Cerebellar nuclear complex (tissue), 1 donor: ENCODE data around the gene GRIP1.
"Not testable (repeated sequence)": the region's sequence is repeated elsewhere in the genome, so short reads cannot be mapped to it uniquely, and the experiment has no call there.

Source experiments
- DNase-seq, 2 experiments: peaks; one replicate each; lab custom pipeline; 2025; lab: John Stamatoyannopoulos, UW

The GRIP1 gene

DNA sequence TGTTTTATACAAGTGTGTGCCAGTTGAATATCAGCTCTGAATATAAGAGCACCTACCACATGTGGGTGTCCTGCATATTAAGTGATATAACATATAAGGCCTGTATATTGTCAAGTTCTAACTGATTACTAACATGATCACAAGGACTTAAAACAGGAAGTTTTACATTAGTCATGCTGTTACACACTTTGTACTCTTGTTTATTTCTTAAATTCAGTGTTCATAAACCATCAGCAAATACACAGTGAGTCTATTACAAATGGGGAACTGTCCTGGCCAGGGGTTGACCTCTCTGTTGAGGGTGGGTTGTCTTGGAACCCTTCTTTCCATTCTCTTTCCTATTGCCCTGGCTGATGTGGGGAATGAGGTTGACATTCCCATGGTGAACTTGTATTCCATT, 357.4 kb downstream of the GRIP1 start:
- DNase-seq: no peak

GRCh38 chr12:66320996-66321395, 357.9 kb downstream of the GRIP1 start:
- no peak for DNase-seq

DNA sequence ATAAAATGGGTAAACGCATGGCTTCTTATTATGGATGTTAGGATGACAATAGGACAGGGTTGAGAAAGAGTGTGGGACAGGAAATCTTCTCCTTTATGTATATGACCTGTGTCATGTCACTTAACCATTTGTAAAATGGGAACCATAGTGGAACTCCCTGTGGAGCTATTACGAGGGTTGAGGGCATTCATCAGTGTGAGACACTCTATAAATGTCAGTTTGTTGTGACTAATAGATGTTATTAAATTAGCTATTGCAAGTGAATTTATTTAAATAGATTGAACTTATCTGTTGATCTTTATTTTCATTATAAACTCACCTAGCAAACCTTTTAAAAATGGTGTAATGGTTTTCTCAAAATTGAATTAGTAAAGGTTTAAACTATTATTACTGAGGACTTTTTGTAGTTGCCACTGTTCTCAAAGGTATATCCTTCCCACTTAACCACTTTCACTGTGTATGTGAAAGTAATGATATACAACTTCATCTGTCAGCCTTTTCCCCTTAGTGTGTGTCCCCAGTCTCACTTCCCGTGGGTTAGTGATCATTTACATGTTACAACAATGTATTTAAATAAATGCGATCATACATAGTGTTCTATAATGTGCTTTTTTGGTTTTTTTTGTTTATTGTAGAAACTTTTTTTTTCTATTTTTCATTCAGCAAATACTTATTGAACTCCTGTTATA, 359.5 kb downstream of the GRIP1 start:
- DNase-seq: no peak

DNA sequence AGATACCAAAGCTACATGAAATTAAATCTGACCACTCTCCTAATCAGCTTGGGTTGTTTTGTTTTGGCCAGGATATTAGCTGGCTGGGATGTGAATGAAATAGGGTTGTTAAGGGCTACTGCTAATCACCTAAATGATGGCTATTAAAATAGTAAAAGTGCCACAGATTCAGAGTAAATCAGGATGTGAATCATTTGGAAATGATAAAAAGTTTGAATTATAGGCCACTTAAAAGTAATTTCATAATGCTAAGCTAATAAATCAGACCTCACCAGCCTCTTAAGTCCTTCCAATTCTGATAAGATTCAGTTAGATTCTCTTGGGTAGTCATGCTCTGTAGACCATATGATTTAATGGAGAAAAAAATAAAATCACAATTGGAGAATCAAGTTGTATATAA, 364.6 kb downstream of the GRIP1 start:
- no peak for DNase-seq

DNA sequence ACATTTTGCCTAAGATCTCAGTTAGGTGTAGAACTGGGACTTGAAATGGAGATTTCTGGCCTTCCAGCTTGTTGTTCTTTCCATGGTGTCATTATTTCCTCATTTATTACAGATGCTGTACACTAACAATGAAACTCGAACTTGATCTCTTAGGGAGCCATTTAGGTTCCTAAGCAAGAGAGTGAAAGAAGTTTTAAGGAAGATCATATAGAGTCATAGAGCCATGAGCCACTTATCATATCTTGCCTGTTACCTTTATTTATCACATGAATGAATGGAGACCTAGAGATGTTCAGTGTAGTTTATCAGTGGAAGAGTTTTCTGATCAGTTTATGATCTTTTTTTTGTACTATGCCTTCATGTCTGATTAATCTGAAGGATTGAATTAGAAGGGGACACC, 366.7 kb downstream of the GRIP1 start:
- no peak for DNase-seq

DNA sequence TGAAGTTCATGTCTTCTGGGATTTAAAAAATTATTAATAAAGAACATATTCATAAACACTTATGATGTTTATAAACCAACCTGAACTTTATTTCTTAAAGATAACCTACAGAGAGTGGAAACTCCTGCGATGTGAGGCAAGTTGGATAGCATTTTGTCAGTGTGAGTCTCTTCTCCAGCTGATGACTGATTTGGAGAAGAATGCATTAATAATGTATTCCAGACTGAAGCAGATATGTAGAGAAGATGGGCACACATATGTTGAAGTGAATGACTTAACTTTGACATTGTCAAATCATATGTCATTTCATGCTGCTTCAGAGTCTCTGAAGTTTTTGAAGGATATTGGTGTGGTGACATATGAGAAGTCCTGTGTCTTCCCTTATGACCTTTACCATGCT, 369.3 kb downstream of the GRIP1 start:
- DNase-seq: no peak

GRCh38 chr12:66304296-66304900, 374.5 kb downstream of the GRIP1 start:
- no peak for DNase-seq

DNA sequence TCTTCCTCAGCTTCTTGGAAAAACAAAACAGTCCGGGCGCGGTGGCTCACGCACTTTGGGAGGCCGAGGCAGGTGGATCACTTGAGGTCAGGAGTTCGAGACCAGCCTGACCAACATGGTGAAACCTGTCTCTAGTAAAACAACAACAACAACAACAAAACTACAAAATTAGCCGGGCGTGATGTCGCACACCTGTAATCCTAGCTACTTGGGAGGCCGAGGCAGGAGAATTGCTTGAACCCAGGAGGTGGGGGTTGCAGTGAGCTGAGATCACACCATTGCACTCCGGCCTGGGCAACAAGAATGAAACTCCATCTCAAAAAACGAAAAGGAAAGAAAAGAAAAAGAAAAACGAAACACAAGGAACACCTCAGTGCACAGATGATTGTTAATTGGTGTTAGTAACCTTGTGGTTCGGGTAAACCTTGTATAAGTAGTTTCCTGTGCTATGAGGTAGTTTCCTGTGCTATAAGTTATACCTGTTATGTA, 375.5 kb downstream of the GRIP1 start:
- DNase-seq: not testable (repeated sequence)

- DNase-seq: no peak
These were observed 376.1 kb downstream of the GRIP1 start for GRCh38 chr12:66302827-66303169.

- peak in 1 of 2 experiments; percentile 39 for DNase-seq
These were observed 376.7 kb downstream of the GRIP1 start, which contains the start of gene HELB for GRCh38 chr12:66301944-66302826. TSS of gene HELB (plus strand) at chr12:66302493. CDS start at chr12:66302604, 111 bp downstream.

- no peak for DNase-seq
These were observed 381.0 kb downstream of the GRIP1 start for GRCh38 chr12:66297923-66298322.
